Left lung (tissue), 10 donors: ENCODE measurements around the gene SLC35E2B. TPM values are rescaled to one million over a fixed set of nuclear protein-coding genes. Genes with fewer than 3 reads are reported as not detected.

Source experiments
- ATAC-seq: fragments of 200-7000 bp; cut with Tn5 transposase; one replicate; pipeline ENCODE4 v1.9.1; 2020; ENCODE audit warnings: moderate library complexity
- DNase-seq, 4 donors: peaks; one replicate each; pipeline ENCODE4 v3.0.0-alpha.2; 2013 to 2020
- H3K27ac ChIP-seq, 2 donors: fragments of 200-600 bp; sonication (generic) in 1 of 2; one replicate each; pipeline versions ENCODE4 v1.5.0 to v1.8.0; 2020 to 2021
- H3K27me3 ChIP-seq, 2 donors: fragments of 200-600 bp; sonication (generic) in 1 of 2; one replicate each; pipeline versions ENCODE4 v1.5.0 to v1.8.0; 2020 to 2021
- H3K36me3 ChIP-seq, 2 donors: fragments of 200-600 bp; sonication (generic) in 1 of 2; one replicate each; pipeline versions ENCODE4 v1.5.0 to v1.8.0; 2020 to 2021
- H3K4me1 ChIP-seq, 2 donors: fragments of 200-600 bp; one replicate each; pipeline ENCODE4 v1.8.0; 2021
- H3K4me3 ChIP-seq, 2 donors: fragments of 200-600 bp; sonication (generic) in 1 of 2; one replicate each; pipeline versions ENCODE4 v1.5.0 to v1.8.0; 2020 to 2021; ENCODE audit warnings: mild to moderate bottlenecking in 1 of 2
- H3K9me3 ChIP-seq, 2 donors: fragments of 200-600 bp; sonication (generic) in 1 of 2; one replicate each; pipeline versions ENCODE4 v1.5.0 to v1.8.0; 2020 to 2021
- CTCF ChIP-seq, 2 donors: fragments of 200-600 bp; sonication (generic) in 1 of 2; IDR thresholded peaks; one replicate each; pipeline versions ENCODE4 v1.5.0 to v1.8.0; 2021; ENCODE audit warnings: antibody characterized with exemption in 2 of 2
- intact Hi-C, 2 donors: fragments of 100-400 bp; cut with DNase I; formaldehyde crosslinking; loops; one replicate each; pipeline versions ENCODE4 v1.11.2 to v1.14.2; 2022
- polyA plus RNA-seq, 6 donors: library from polyadenylated mRNA; unstranded; fragments of 120-200 nt; gene quantifications; one replicate each; pipeline ENCODE4 v1.2.1, GENCODE V29; 2013; ENCODE audit not compliant: insufficient read length in 6 of 6
- total RNA-seq, 2 donors: library from RNA; stranded (reverse); fragmentation: NEBNext Ultra II Directional; extraction: Animal tissue kit (Norgen Biotek cat#: 25700); gene quantifications; one replicate each; pipeline ENCODE4 v1.2.1, GENCODE V29; 2021
- donor health status: DM: no; HTN: yes; CAD: no.
- donor health status: DM: no; HTN: no; CAD: no.

SLC35E2B gene
- total and polyA plus RNA-seq, 8 donors, result 45.7 to 109 (median 88.0) TPM

DNA sequence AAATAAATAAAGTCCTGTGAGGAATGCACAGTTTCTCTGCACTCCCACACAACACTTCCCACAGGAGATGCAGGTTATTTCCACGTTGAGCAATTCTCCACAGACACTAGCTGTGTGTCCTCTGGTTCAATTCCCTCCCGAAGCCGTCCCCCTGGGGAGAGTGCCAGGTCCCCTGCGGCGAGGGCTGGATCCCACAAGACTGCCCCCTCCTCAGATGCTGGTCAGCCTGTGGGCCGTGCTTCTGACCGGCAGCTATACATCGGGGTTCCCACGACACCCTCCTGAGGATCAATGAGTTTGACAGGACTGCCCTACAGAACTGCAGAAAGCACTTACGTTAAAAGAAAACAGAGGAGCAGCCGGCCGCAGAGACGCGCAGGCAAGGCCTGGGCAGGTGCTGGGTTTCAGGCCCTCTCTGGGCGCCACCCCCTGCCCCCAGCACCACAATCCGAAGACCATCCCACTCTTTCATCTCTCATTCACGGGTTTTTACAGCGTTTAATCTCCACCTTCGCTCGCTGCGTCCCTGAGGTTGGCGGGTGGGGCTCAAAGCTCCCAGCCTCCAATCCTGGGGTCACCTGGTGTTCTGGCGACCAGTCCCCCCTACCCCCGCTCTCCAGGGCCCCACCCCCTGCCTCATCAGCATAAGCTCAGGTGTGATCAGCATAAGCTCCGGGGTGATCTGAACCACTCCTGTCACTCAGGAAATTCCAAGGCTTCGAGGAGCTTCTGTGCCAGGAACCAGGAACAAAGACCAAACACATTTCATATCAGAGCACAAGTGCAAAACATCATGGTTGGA lies 9.3 kb downstream of the SLC35E2B start:
- intact Hi-C loops, result no loop called here
- TF ChIP-seq CTCF (IDR thresholded peaks at IDR 0.05), result no peak
- Histone ChIP-seq H3K9me3 (no peaks in the 10 kb centered on the region), H3K4me3 (no peak overlapping the region), H3K27ac (no peak overlapping the region), H3K4me1 (peaks cover 0 to 32% of the 10 kb centered on the region in 2 donors), H3K27me3 (no peaks in the 10 kb centered on the region), H3K36me3 (peaks cover 0 to 4% of the 10 kb centered on the region in 2 donors)
- peak; percentile 13 for ATAC-seq
- peak in 1 of 4 donors; percentile 55 for DNase-seq

DNA sequence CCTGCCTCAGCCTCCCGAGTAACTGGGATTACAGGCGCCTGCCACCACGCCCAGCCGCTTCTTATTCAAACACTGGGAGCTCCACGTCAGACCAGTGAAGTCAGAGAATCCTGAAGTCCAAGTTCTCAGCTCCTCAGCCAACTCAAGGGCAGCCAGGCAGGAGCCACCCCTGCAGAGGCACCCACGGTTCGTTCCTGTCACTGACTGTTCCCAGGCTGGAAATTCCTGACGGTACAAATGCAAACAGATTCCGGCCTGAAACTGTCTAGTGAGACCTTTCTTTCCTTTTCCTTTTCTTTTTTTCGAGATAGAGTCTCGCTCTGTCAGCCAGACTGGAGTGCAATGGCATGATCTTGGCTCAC lies 11.7 kb downstream of the SLC35E2B start:
- peaks cover 0 to 22% of the 10 kb centered on the region in 2 donors for H3K4me1 ChIP-seq
- intact Hi-C loops, result no loop called here
- TF ChIP-seq CTCF (IDR thresholded peaks at IDR 0.05), result no peak
- peaks cover 0 to 4% of the 10 kb centered on the region in 2 donors for H3K36me3 ChIP-seq
- no peaks in the 10 kb centered on the region for H3K27me3 ChIP-seq
- H3K4me3 ChIP-seq, result no peak overlapping the region
- no peaks in the 10 kb centered on the region for H3K9me3 ChIP-seq
- DNase-seq (peak in 2 of 4 donors; percentile 11 to 14), ATAC-seq (no peak)
- H3K27ac ChIP-seq, result no peak overlapping the region

- TF ChIP-seq CTCF (IDR thresholded peaks at IDR 0.05), result no peak
- ATAC-seq (no peak), DNase-seq (peak in 2 of 4 donors; percentile 17 to 47)
- intact Hi-C loops, result no loop called here
- no peak overlapping the region for H3K4me3 ChIP-seq
- no peak overlapping the region for H3K27ac ChIP-seq
- peaks cover 0 to 16% of the 10 kb centered on the region in 2 donors for H3K4me1 ChIP-seq
- H3K9me3 ChIP-seq, result no peaks in the 10 kb centered on the region
- no peaks in the 10 kb centered on the region for H3K27me3 ChIP-seq
- H3K36me3 ChIP-seq, result peaks cover 0 to 4% of the 10 kb centered on the region in 2 donors
Measured at GRCh38 chr1:1680031-1680911, 12.3 kb downstream of the SLC35E2B start.

DNA sequence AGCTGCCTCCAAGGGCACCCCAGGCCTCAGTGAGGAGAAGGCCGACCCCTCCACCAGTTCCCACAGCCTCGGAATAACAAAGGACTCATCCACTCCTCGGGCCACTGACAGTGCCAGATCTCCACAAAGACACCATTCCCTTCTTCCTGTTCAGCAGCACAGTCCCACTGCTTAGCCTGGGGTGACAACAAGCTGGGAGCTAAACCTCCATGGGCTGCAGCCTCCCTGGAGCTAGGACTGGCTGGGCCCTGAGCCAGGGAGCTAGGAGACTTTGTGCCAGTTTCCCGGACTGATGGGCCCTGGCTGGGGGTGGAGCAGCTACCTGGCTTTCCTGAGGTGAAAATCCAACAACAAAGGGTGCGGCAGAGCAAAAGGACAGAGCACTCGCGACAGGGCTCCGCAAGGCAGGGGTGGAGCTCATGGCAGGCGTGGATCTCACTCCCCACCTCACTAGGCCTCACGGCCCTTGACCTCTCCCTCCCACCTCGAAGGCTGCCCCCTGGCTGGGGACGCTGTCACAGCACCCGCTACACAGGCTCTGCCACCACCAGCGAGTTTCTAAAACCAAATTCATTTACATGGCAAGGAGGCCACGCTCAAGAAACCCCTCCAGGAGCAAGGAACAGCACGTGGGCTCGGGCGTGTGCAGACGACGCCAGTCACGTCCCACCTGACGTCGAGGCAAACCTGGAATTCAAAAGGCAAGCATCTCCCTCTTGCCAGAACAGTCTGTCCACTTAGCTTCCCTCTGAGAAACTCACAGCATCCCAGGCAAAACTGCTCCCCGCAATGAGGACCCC lies 13.8 kb downstream of the SLC35E2B start:
- no peak overlapping the region for H3K4me3 ChIP-seq
- peaks cover 0 to 4% of the 10 kb centered on the region in 2 donors for H3K36me3 ChIP-seq
- H3K4me1 ChIP-seq, result peaks cover 0 to 16% of the 10 kb centered on the region in 2 donors
- H3K9me3 ChIP-seq, result no peaks in the 10 kb centered on the region
- no peaks in the 10 kb centered on the region for H3K27me3 ChIP-seq
- ATAC-seq (peak; percentile 43), DNase-seq (peak in 2 of 4 donors; percentile 32 to 57)
- no peak overlapping the region for H3K27ac ChIP-seq
- TF ChIP-seq CTCF (IDR thresholded peaks at IDR 0.05), result no peak
- intact Hi-C loops, result no loop called here
